ENCODE measurements around the gene ARAP1.

DNA sequence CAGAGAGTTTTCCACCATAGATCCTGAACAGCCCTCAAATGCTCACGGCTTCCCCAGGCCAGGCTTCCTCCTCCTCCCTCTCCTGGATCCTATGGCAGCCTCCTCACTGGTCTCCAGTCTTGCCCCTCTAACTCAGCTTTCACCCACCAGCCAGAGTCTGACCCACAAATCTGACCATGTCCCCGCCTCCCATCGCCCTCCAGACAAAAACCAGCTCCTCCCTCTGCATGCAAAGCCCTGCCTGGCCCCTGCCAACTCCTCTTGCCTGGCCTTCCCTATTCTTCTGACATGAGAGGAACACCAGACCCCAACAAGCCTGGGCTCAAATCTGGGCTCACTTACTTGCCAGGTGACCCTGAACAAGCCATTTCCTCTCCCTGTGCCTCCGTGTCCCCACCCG, 45.6 kb downstream of the ARAP1 start:
- TF ChIP-seq, protein P1, sequence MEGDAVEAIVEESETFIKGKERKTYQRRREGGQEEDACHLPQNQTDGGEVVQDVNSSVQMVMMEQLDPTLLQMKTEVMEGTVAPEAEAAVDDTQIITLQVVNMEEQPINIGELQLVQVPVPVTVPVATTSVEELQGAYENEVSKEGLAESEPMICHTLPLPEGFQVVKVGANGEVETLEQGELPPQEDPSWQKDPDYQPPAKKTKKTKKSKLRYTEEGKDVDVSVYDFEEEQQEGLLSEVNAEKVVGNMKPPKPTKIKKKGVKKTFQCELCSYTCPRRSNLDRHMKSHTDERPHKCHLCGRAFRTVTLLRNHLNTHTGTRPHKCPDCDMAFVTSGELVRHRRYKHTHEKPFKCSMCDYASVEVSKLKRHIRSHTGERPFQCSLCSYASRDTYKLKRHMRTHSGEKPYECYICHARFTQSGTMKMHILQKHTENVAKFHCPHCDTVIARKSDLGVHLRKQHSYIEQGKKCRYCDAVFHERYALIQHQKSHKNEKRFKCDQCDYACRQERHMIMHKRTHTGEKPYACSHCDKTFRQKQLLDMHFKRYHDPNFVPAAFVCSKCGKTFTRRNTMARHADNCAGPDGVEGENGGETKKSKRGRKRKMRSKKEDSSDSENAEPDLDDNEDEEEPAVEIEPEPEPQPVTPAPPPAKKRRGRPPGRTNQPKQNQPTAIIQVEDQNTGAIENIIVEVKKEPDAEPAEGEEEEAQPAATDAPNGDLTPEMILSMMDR (IDR thresholded peaks at IDR 0.05) = no peak
- TF ChIP-seq POLR2A (IDR thresholded peaks at IDR 0.05) = no peak

Data from Peyer's patch (tissue), 4 donors.